B cell (primary cell): ENCODE data around the gene EXOC3. TPM values are rescaled to one million over a fixed set of nuclear protein-coding genes. Genes with fewer than 3 reads are reported as not detected.

Experiments used
- ATAC-seq: fragments of 200-7000 bp; cut with Tn5 transposase; one replicate; pipeline ENCODE4 v1.10.0; 2021; ENCODE audit warnings: low read depth, mild to moderate bottlenecking, moderate number of reproducible peaks, moderate library complexity
- CTCF ChIA-PET: fragments of 350-600 bp; sonication (Branson Sonifier 250); formaldehyde crosslinking; loops from one replicate; lab custom pipeline; 2021; ENCODE audit warnings: antibody characterized with exemption, inconsistent platforms; lab: Charles Lee
- POLR2A ChIA-PET: fragments of 350-600 bp; sonication (Branson Sonifier 250); formaldehyde crosslinking; loops from one replicate; lab custom pipeline; 2021; ENCODE audit warnings: antibody characterized with exemption; lab: Charles Lee
- DNase-seq: peaks from one replicate; pipeline ENCODE4 v3.0.0; 2013
- H2AFZ ChIP-seq: 2 replicates; pipeline ENCODE4 v1.6.1; 2012; ENCODE audit warnings: mild to moderate bottlenecking, low read depth, low read length; ENCODE audit not compliant: insufficient read depth, poor library complexity, severe bottlenecking
- H3K27ac ChIP-seq, 2 donors: 1 replicate in 1 of 2; 2 replicates in 1 of 2; pipeline ENCODE4 v1.5.1; 2012 to 2013; ENCODE audit warnings: low read length in 2 of 2, mild to moderate bottlenecking in 2 of 2, moderate library complexity in 1 of 2
- H3K27me3 ChIP-seq, 4 experiments: fragments of 200-600 bp in 1 of 4; sonication (generic) in 1 of 4; replicated peaks in 1 of 4; 1 replicate in 2 of 4; 2 replicates in 2 of 4; pipeline versions ENCODE4 v1.6.1 to v1.7.0; 2013 to 2016; ENCODE audit warnings: low read length in 3 of 4, mild to moderate bottlenecking in 2 of 4, mixed read lengths in 1 of 4, moderate library complexity in 1 of 4; ENCODE audit not compliant: insufficient read depth in 4 of 4, control insufficient read depth in 3 of 4; ENCODE audit errors: control extremely low read depth in 1 of 4
- H3K36me3 ChIP-seq, 2 experiments: replicated peaks in 1 of 2; 1 replicate in 1 of 2; 2 replicates in 1 of 2; pipeline versions ENCODE4 v1.6.1 to v1.7.1; 2013; ENCODE audit warnings: low read length in 1 of 2; ENCODE audit not compliant: insufficient read depth in 2 of 2, control insufficient read depth in 1 of 2; ENCODE audit errors: control extremely low read depth in 1 of 2, extremely low read depth in 1 of 2
- H3K4me1 ChIP-seq, 2 donors: fragments of 200-600 bp in 1 of 2; sonication (generic) in 1 of 2; 1 replicate in 1 of 2; 2 replicates in 1 of 2; pipeline versions ENCODE4 v1.5.1 to v1.6.1; 2013 to 2017; ENCODE audit warnings: low read length in 2 of 2; ENCODE audit not compliant: control insufficient read depth in 2 of 2, insufficient read depth in 2 of 2
- H3K4me2 ChIP-seq: replicated peaks from 2 replicates; pipeline ENCODE3; 2012; ENCODE audit warnings: mild to moderate bottlenecking, low read depth, low read length; ENCODE audit not compliant: poor library complexity, severe bottlenecking
- H3K4me3 ChIP-seq, 5 experiments: fragments of 200-600 bp in 1 of 5; sonication (generic) in 1 of 5; 1 replicate in 3 of 5; 2 replicates in 2 of 5; pipeline versions ENCODE4 v1.5.1 to v1.7.0; 2011 to 2016; ENCODE audit warnings: low read length in 4 of 5, mild to moderate bottlenecking in 4 of 5, low read depth in 2 of 5, control low read depth in 1 of 5, moderate library complexity in 1 of 5; ENCODE audit not compliant: insufficient read depth in 1 of 5; ENCODE audit errors: control extremely low read depth in 1 of 5, extremely low read depth in 1 of 5
- H3K79me2 ChIP-seq: fragments of 200-600 bp; sonication (generic); one replicate; pipeline ENCODE4 v1.6.0; 2016; ENCODE audit warnings: low read length; ENCODE audit not compliant: control insufficient read depth, insufficient read depth
- H3K9ac ChIP-seq: fragments of 200-600 bp; sonication (generic); 2 replicates; pipeline ENCODE4 v1.6.1; 2017; ENCODE audit warnings: mild to moderate bottlenecking, low read length, moderate library complexity
- H3K9me3 ChIP-seq, 3 donors: one replicate each; pipeline versions ENCODE4 v1.6.1 to v1.7.1; 2013; ENCODE audit warnings: low read length in 2 of 3; ENCODE audit not compliant: control insufficient read depth in 2 of 3, insufficient read depth in 1 of 3; ENCODE audit errors: control extremely low read depth in 1 of 3
- H4K20me1 ChIP-seq: 2 replicates; pipeline ENCODE4 v1.6.0; 2012; ENCODE audit warnings: mild to moderate bottlenecking, low read length; ENCODE audit not compliant: insufficient read depth, control insufficient read depth, poor library complexity, severe bottlenecking
- H3K27ac Mint-ChIP-seq: one replicate; pipeline ENCODE4 v1.8.0; 2021; ENCODE audit warnings: mixed read lengths
- H3K27me3 Mint-ChIP-seq: one replicate; pipeline ENCODE4 v1.8.0; 2021; ENCODE audit warnings: mixed read lengths
- H3K4me1 Mint-ChIP-seq: one replicate; pipeline ENCODE4 v1.8.0; 2021; ENCODE audit warnings: mixed read lengths
- H3K4me3 Mint-ChIP-seq: one replicate; pipeline ENCODE4 v1.8.0; 2021; ENCODE audit warnings: mixed read lengths
- H3K9me3 Mint-ChIP-seq: one replicate; pipeline ENCODE4 v1.8.0; 2022; ENCODE audit warnings: mixed read lengths; ENCODE audit not compliant: insufficient read depth
- CTCF ChIP-seq: fragments of 200-600 bp; IDR thresholded peaks from one replicate; pipeline ENCODE4 v1.8.0; 2022; ENCODE audit warnings: antibody characterized with exemption, mild to moderate bottlenecking
- EZH2 ChIP-seq: IDR thresholded peaks from 2 replicates; pipeline ENCODE4 v1.6.1; 2012; ENCODE audit warnings: borderline replicate concordance, low read depth, mild to moderate bottlenecking, moderate library complexity, low read length; ENCODE audit not compliant: insufficient read depth, poor library complexity, severe bottlenecking
- WGBS: methylation state at CpG from one replicate; pipeline ENCODE4 v1.1.5; 2013; ENCODE audit warnings: missing lambda C conversion rate; ENCODE audit not compliant: insufficient coverage; 5-methylcytosine and 5-hydroxymethylcytosine counted together
- intact Hi-C: fragments of 100-400 bp; cut with micrococcal nuclease; formaldehyde crosslinking; loops from one replicate; pipeline ENCODE4 v1.10.0; 2022
- polyA plus RNA-seq: library from polyadenylated mRNA; depleted of rRNA; stranded (reverse); fragments of >200 nt; gene quantifications from 2 replicates; pipeline ENCODE4 v1.2.3, GENCODE V29; 2012
- total RNA-seq, 2 donors: library from RNA; stranded (reverse); fragments of 120-200 nt in 1 of 2; gene quantifications; 1 replicate in 1 of 2; 2 replicates in 1 of 2; pipeline versions ENCODE4 v1.2.3 to v1.2.4, GENCODE V29; 2013 to 2022

EXOC3 gene
- total and polyA plus RNA-seq, 2 donors (not counting 1 experiment from before 2014, with no cell fraction given): 44.0 to 97.1 TPM

- Histone ChIP-seq H3K4me2 (no peak overlapping the region), H3K4me1 (no peaks in the 10 kb centered on the region), H3K4me3 (no peak overlapping the region), H3K9ac (no peak overlapping the region), H3K36me3 (peaks cover 23 to 82% of the 10 kb centered on the region in 2 experiments), H4K20me1 (peaks cover 55% of the 10 kb centered on the region), H3K9me3 (peaks cover 9 to 14% (median 11%) of the 10 kb centered on the region in 3 donors), H3K79me2 (peaks cover 70% of the 10 kb centered on the region), H2AFZ (no peak overlapping the region), H3K27me3 (no peaks in the 10 kb centered on the region), H3K27ac (no peak overlapping the region)
- no peaks in the 10 kb centered on the region for H3K27me3 Mint-ChIP-seq
- no peak overlapping the region for H3K27ac Mint-ChIP-seq
- intact Hi-C loops: no loop called here
- TF ChIP-seq EZH2: no peak
- no peak for TF ChIP-seq CTCF
- no peak overlapping the region for H3K4me3 Mint-ChIP-seq
- ChIA-PET POLR2A (no interaction called here), CTCF (no interaction called here)
- 97% methylated on average over 14 of the region's 17 CpGs for WGBS
- H3K9me3 Mint-ChIP-seq: peaks cover 9% of the 10 kb centered on the region
- no peak for DNase-seq
- no peak for ATAC-seq
- H3K4me1 Mint-ChIP-seq: peaks cover 1% of the 10 kb centered on the region
Observed at GRCh38 chr5:452978-453710, 10.2 kb downstream of the EXOC3 start.

- 94% methylated on average over 11 of the region's 16 CpGs for WGBS
- no peaks in the 10 kb centered on the region for H3K27me3 Mint-ChIP-seq
- H3K27ac ChIP-seq: no peak overlapping the region
- peaks cover 2% of the 10 kb centered on the region for H3K4me1 Mint-ChIP-seq
- no peaks in the 10 kb centered on the region for H3K27me3 ChIP-seq
- H3K4me1 ChIP-seq: no peaks in the 10 kb centered on the region
- peaks cover 23 to 82% of the 10 kb centered on the region in 2 experiments for H3K36me3 ChIP-seq
- H3K4me3 ChIP-seq: no peak overlapping the region
- peaks cover 48% of the 10 kb centered on the region for H4K20me1 ChIP-seq
- no peak for DNase-seq
- H3K27ac Mint-ChIP-seq: no peak overlapping the region
- H3K4me2 ChIP-seq: no peak overlapping the region
- no peak overlapping the region for H3K9ac ChIP-seq
- ChIA-PET CTCF (no interaction called here), POLR2A (no interaction called here)
- H2AFZ ChIP-seq: no peak overlapping the region
- H3K79me2 ChIP-seq: peaks cover 72% of the 10 kb centered on the region
- no peak for ATAC-seq
- intact Hi-C loops: no loop called here
- peaks cover 9% of the 10 kb centered on the region for H3K9me3 Mint-ChIP-seq
- peaks cover 9 to 14% (median 11%) of the 10 kb centered on the region in 3 donors for H3K9me3 ChIP-seq
- TF ChIP-seq EZH2: no peak
- no peak overlapping the region for H3K4me3 Mint-ChIP-seq
Observed at GRCh38 chr5:453725-454481, 10.9 kb downstream of the EXOC3 start.
